Colonic mucosa (tissue), 4 donors: ENCODE measurements around the gene IFI27L2. TPM values are rescaled to one million over a fixed set of nuclear protein-coding genes. Genes with fewer than 3 reads are reported as not detected.
A peak's percentile ranks its signal among the peaks of the same experiment; 100 is the strongest.

Source experiments
- DNase-seq: peaks from one replicate; pipeline ENCODE4 v3.0.0-alpha.2; 2020
- H3K27ac ChIP-seq: fragments of 200-600 bp; one replicate; pipeline ENCODE4 v1.8.0; 2021
- H3K27me3 ChIP-seq: fragments of 200-600 bp; one replicate; pipeline ENCODE4 v1.8.0; 2021
- H3K36me3 ChIP-seq: fragments of 200-600 bp; one replicate; pipeline ENCODE4 v1.8.0; 2021
- H3K4me1 ChIP-seq: fragments of 200-600 bp; one replicate; pipeline ENCODE4 v1.8.0; 2021; ENCODE audit warnings: mild to moderate bottlenecking
- H3K4me3 ChIP-seq: fragments of 200-600 bp; one replicate; pipeline ENCODE4 v1.8.0; 2021
- H3K9ac ChIP-seq, 2 donors: one replicate each; pipeline ENCODE4 v1.7.0; 2013; ENCODE audit warnings: control low read depth in 2 of 2, low read depth in 2 of 2, low read length in 2 of 2
- H3K9me3 ChIP-seq: fragments of 200-600 bp; one replicate; pipeline ENCODE4 v1.8.0; 2021
- CTCF ChIP-seq: fragments of 200-600 bp; IDR thresholded peaks from one replicate; pipeline ENCODE4 v1.8.0; 2022; ENCODE audit warnings: antibody characterized with exemption, mild to moderate bottlenecking
- intact Hi-C: fragments of 100-400 bp; cut with DNase I; formaldehyde crosslinking; loops from one replicate; pipeline ENCODE4 v1.14.1; 2022
- total RNA-seq, 2 donors: library from RNA; stranded (reverse); fragmentation: NEBNext Ultra II Directional in 1 of 2; extraction: Animal tissue kit (Norgen Biotek cat#: 25700) in 1 of 2; gene quantifications; one replicate each; pipeline ENCODE4 v1.2.1, GENCODE V29; 2021
- donor health status: healthy.
- donor health status: DM: no; HTN: no; CAD: no.
- donor health status: DM: no; HTN: no; CAD: no.

IFI27L2 gene
- total RNA-seq, 2 donors from 2014 or later: 27.6 to 51.4 TPM

DNA sequence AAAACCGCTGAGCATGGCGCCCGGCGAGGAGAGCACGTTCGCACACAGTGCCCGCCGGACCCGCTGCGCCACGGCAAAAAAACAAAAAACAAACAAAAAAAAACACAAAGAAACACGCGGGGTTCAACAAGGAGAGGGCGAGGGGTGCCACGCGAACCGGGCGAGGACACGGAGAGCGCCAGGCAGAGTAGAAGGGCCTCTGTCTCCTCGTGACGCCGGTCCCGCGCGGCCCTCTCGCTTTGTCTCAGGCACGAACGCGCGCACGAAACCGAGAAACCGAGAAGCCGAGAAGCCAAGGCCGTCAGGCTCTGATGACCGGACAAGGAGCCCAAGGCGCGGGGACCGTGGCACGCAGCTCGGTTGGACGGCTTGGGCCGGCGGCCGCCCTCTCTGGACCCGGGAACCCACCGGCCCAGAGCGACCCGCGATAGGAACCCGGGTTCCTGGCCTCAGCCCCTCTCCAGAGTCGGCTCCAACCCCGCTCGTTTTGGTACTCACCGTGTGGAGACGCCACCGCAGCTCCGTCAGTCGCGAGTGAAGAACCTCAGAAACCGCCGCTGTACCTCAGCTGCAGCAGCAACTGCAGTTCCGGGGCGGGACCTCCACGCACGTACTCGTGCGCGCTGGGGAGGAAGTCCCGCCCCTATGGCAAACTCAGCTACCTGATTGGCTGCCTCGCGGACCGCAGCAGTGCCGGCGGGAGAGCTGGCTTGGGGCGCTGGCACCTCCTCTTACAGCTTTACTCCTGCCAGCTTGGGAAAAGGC is 48.6 kb downstream of the IFI27L2 start, which contains the start of the genes DDX24 and IFI27L1:
Gene DDX24 (minus strand): TSS at position 582 of the 765 bp plus-strand sequence. CDS start 1,460 bp downstream, outside the sequence.
Gene IFI27L1 (plus strand): TSS at position 690 of the 765 bp plus-strand sequence. CDS start 15,628 bp downstream, outside the sequence.
- intact Hi-C loops: no loop called here
- Histone ChIP-seq H3K9ac (peak within 1 kb of the TSS; percentile 80 to 94), H3K4me1 (peaks cover 20% of the 10 kb centered on the region), H3K36me3 (no peaks in the 10 kb centered on the region), H3K27me3 (no peaks in the 10 kb centered on the region), H3K27ac (peak within 1 kb of the TSS; percentile 90), H3K4me3 (peak within 1 kb of the TSS; percentile 99), H3K9me3 (no peaks in the 10 kb centered on the region)
- no peak for TF ChIP-seq CTCF
- peak; percentile 97 for DNase-seq

DNA sequence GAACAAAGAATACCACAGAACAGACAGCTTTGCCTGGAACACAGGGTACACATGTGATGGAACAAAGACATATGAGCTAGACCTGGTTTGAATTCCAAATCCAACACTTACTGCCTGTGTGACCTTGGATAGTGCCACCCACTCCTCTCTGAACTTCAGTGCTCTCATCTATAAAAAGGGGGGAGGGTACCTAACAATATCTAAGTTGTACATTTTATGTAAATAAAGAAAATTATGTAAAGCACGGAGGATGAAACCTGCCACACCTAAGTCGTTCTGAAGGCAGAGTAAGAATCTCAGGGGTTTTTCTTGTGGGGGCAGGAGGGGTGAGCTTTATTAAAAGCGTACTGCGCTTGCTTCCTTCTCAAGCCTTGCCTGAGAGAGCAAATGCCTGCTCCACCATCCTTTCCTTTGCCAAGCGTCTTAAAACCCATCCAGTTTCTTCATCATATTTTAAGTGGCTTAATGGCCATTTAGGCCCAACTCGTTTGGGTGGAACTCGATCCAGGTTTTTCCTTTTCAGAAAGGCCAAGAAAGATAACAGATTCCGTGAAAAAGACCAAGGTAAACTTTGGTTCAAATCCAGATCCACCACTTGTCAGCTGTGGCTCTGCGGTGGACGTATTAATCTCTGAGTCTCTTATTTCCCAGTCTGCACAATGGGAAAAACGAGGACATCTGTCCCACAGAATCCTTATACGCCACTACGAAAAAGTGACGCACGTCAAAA is 49.3 kb downstream of the IFI27L2 start:
- DNase-seq: no peak
- intact Hi-C loops: no loop called here
- no peak for TF ChIP-seq CTCF

GRCh38 chr14:94077823-94078222 is 51.6 kb downstream of the IFI27L2 start:
- Histone ChIP-seq H3K36me3 (no peaks in the 10 kb centered on the region), H3K9ac (no peak overlapping the region), H3K27me3 (no peaks in the 10 kb centered on the region), H3K27ac (no peak overlapping the region), H3K4me1 (peaks cover 20% of the 10 kb centered on the region), H3K9me3 (no peaks in the 10 kb centered on the region), H3K4me3 (no peak overlapping the region)
- DNase-seq: no peak
- no peak for TF ChIP-seq CTCF
- intact Hi-C loops: no loop called here

More for the DNA sequence above, 49.3 kb downstream of the IFI27L2 start:
- Histone ChIP-seq H3K9ac (peak overlapping the region; percentile 80 to 94), H3K27ac (peak overlapping the region; percentile 90), H3K4me1 (peaks cover 20% of the 10 kb centered on the region), H3K9me3 (no peaks in the 10 kb centered on the region), H3K27me3 (no peaks in the 10 kb centered on the region), H3K4me3 (peak overlapping the region; percentile 99), H3K36me3 (no peaks in the 10 kb centered on the region)

Other genes with a start within 250 kb of the IFI27L2 start
- gene FAM181A, start 202.3 kb downstream of the IFI27L2 start, total RNA-seq: not detected
- gene ASB2, start 153.0 kb downstream of the IFI27L2 start, total RNA-seq: 10 to 100 TPM in 1 of 2 donors, 1 to 10 TPM in 1; 1.3 to 13.4 TPM
- gene CCDC197, start 132.3 kb downstream of the IFI27L2 start, total RNA-seq: not detected
- gene OTUB2, start 103.3 kb downstream of the IFI27L2 start, total RNA-seq: 1 to 10 TPM; 2.2 to 2.7 TPM
- 100 to 1,000 TPM; 110 to 142 TPM for gene DDX24, start 48.4 kb downstream of the IFI27L2 start, total RNA-seq
- 10 to 100 TPM; 15.8 to 27.4 TPM for gene IFI27L1, start 48.3 kb downstream of the IFI27L2 start, total RNA-seq
- 100 to 1,000 TPM; 219 to 709 TPM for gene IFI27, start 18.9 kb downstream of the IFI27L2 start, total RNA-seq
- under 1 TPM in 1 of 2 donors, not detected in 1; 0.27 TPM for gene PPP4R4, start 44.7 kb upstream of the IFI27L2 start, total RNA-seq
- under 1 TPM; 0.48 to 0.74 TPM for gene SERPINA10, start 163.7 kb upstream of the IFI27L2 start, total RNA-seq
- gene SERPINA6, start 193.7 kb upstream of the IFI27L2 start, total RNA-seq: 1 to 10 TPM; 3.4 to 5.7 TPM
- not detected for gene SERPINA2, start 237.1 kb upstream of the IFI27L2 start, total RNA-seq